GM23248 (cell line): Measurements from ENCODE around the gene RASL12. TPM values are rescaled to one million over a fixed set of nuclear protein-coding genes. Genes with fewer than 3 reads are reported as not detected.

Experiments
- DNase-seq: peaks from one replicate; pipeline ENCODE4 v3.0.0-alpha.2; 2015
- H2AFZ ChIP-seq: fragments of 200-600 bp; sonication (generic); 2 replicates; pipeline ENCODE4 v1.6.1; 2016; ENCODE audit warnings: antibody characterized with exemption
- H3F3A ChIP-seq: fragments of 200-600 bp; sonication (generic); 2 replicates; pipeline ENCODE4 v1.6.1; 2016; ENCODE audit warnings: mild to moderate bottlenecking, antibody characterized with exemption, mixed run types; ENCODE audit not compliant: insufficient read depth
- H3K27ac ChIP-seq: fragments of 200-600 bp; sonication (generic); 2 replicates; pipeline ENCODE4 v1.5.1; 2016; ENCODE audit warnings: mild to moderate bottlenecking
- H3K27me3 ChIP-seq: fragments of 200-600 bp; sonication (generic); replicated peaks from 2 replicates; pipeline ENCODE4 v1.6.1; 2016; ENCODE audit warnings: mild to moderate bottlenecking; ENCODE audit not compliant: insufficient read depth
- H3K36me3 ChIP-seq: fragments of 200-600 bp; sonication (generic); 2 replicates; pipeline ENCODE4 v1.6.1; 2016; ENCODE audit warnings: low read depth, mild to moderate bottlenecking
- H3K4me1 ChIP-seq: fragments of 200-600 bp; sonication (generic); 2 replicates; pipeline ENCODE4 v1.6.1; 2016; ENCODE audit warnings: mild to moderate bottlenecking; ENCODE audit not compliant: insufficient read depth
- H3K4me2 ChIP-seq: fragments of 200-600 bp; sonication (generic); one replicate; pipeline ENCODE4 v1.6.1; 2016; ENCODE audit warnings: mild to moderate bottlenecking; ENCODE audit not compliant: unreplicated experiment
- H3K4me3 ChIP-seq: fragments of 200-600 bp; sonication (generic); 2 replicates; pipeline ENCODE4 v1.5.1; 2016; ENCODE audit warnings: mild to moderate bottlenecking
- H3K79me2 ChIP-seq: fragments of 200-600 bp; sonication (generic); 2 replicates; pipeline ENCODE4 v1.6.1; 2016; ENCODE audit warnings: mild to moderate bottlenecking; ENCODE audit not compliant: insufficient read depth
- H3K9ac ChIP-seq: fragments of 200-600 bp; sonication (generic); 2 replicates; pipeline ENCODE4 v1.6.1; 2016; ENCODE audit warnings: mild to moderate bottlenecking
- H3K9me2 ChIP-seq: fragments of 200-600 bp; sonication (generic); 2 replicates; pipeline ENCODE4 v1.6.1; 2016; ENCODE audit warnings: mixed run types, mild to moderate bottlenecking, moderate library complexity; ENCODE audit not compliant: insufficient read depth
- H3K9me3 ChIP-seq: fragments of 200-600 bp; sonication (generic); one replicate; pipeline ENCODE4 v1.6.1; 2017; ENCODE audit warnings: low read depth
- H4K20me1 ChIP-seq: fragments of 200-600 bp; sonication (generic); 2 replicates; pipeline ENCODE4 v1.6.0; 2016; ENCODE audit not compliant: insufficient read depth
- EZH2 ChIP-seq: fragments of 200-600 bp; sonication (generic); IDR thresholded peaks from 2 replicates; pipeline ENCODE4 v1.6.1; 2018; ENCODE audit warnings: antibody characterized with exemption, mild to moderate bottlenecking; ENCODE audit not compliant: insufficient read depth, poor library complexity, severe bottlenecking
- EZH2phosphoT487 ChIP-seq: fragments of 200-600 bp; sonication (generic); IDR thresholded peaks from 2 replicates; pipeline ENCODE4 v1.6.1; 2018; ENCODE audit warnings: antibody characterized with exemption, moderate library complexity, mild to moderate bottlenecking, low read depth; ENCODE audit not compliant: insufficient read depth
- WGBS, 2 experiments: methylation state at CpG; one replicate each; pipeline ENCODE4 v1.1.6; 2015 to 2017; ENCODE audit warnings: low lambda C conversion rate in 2 of 2, low coverage in 1 of 2; ENCODE audit errors: missing lambda C conversion rate in 2 of 2; 5-methylcytosine and 5-hydroxymethylcytosine counted together
- in situ Hi-C: fragments of 300-500 bp; cut with MboI; formaldehyde crosslinking; loops from 2 replicates; pipeline ENCODE4 v1.15.0; 2020
- polyA plus RNA-seq: library from polyadenylated mRNA; unstranded; fragments of >200 nt; fragmentation: Nextera tagmentation; extraction: Ambion mirVana; gene quantifications from 2 replicates; pipeline ENCODE4 v1.2.1, GENCODE V29; 2016
- total RNA-seq: library from RNA; depleted of rRNA; stranded (reverse); fragments of >200 nt; shearing (Covaris generic); gene quantifications from 2 replicates; pipeline ENCODE4 v1.2.3, GENCODE V29; 2014

Gene RASL12
- total and polyA plus RNA-seq, 2 experiments from 2014 or later: not detected

- Histone ChIP-seq H3K27ac (no peak overlapping the region), H4K20me1 (no peaks in the 10 kb centered on the region), H3K79me2 (no peaks in the 10 kb centered on the region), H2AFZ (no peak overlapping the region), H3K27me3 (peaks cover 12% of the 10 kb centered on the region; the same call in 1 of the 2 replicates), H3K4me1 (no peaks in the 10 kb centered on the region), H3K4me2 (no peak overlapping the region), H3K9ac (no peak overlapping the region), H3K9me3 (no peaks in the 10 kb centered on the region), H3K36me3 (no peaks in the 10 kb centered on the region), H3K4me3 (no peak overlapping the region), H3F3A (no peaks in the 10 kb centered on the region), H3K9me2 (no peaks in the 10 kb centered on the region)
- TF ChIP-seq EZH2phosphoT487 (no peak), EZH2 (no peak)
- DNase-seq: no peak
- 77 to 78% methylated on average over 7 of the region's 7 CpGs for WGBS, 2 experiments
- in situ Hi-C loops: no loop called here
Observed at GRCh38 chr15:65083262-65083701, 15.5 kb upstream of the RASL12 start.

- H2AFZ ChIP-seq: no peak overlapping the region
- no peak overlapping the region for H3K4me2 ChIP-seq
- no peaks in the 10 kb centered on the region for H3F3A ChIP-seq
Observed at GRCh38 chr15:65082303-65082953, 14.6 kb upstream of the RASL12 start.

GRCh38 chr15:65081758-65082157 lies 14.0 kb upstream of the RASL12 start:
- no peak for TF ChIP-seq EZH2phosphoT487
- no peak for TF ChIP-seq EZH2
- Histone ChIP-seq H3K27ac (no peak overlapping the region), H3K4me2 (no peak overlapping the region), H3K79me2 (no peaks in the 10 kb centered on the region), H3F3A (no peaks in the 10 kb centered on the region), H4K20me1 (no peaks in the 10 kb centered on the region), H3K9ac (no peak overlapping the region), H3K9me2 (no peaks in the 10 kb centered on the region), H3K27me3 (peaks cover 12% of the 10 kb centered on the region; the same call in 1 of the 2 replicates), H3K4me3 (no peak overlapping the region), H3K9me3 (no peaks in the 10 kb centered on the region), H3K36me3 (no peaks in the 10 kb centered on the region), H2AFZ (no peak overlapping the region), H3K4me1 (no peaks in the 10 kb centered on the region)
- DNase-seq: peak; percentile 36
- 79 to 83% methylated on average over 5 of the region's 5 CpGs for WGBS, 2 experiments
- in situ Hi-C loops: no loop called here

More at GRCh38 chr15:65082303-65082953, 14.6 kb upstream of the RASL12 start:
- in situ Hi-C loops: no loop called here
- Histone ChIP-seq H4K20me1 (no peaks in the 10 kb centered on the region), H3K9ac (no peak overlapping the region), H3K9me3 (no peaks in the 10 kb centered on the region), H3K27me3 (peaks cover 12% of the 10 kb centered on the region; the same call in 1 of the 2 replicates), H3K9me2 (no peaks in the 10 kb centered on the region), H3K36me3 (no peaks in the 10 kb centered on the region), H3K27ac (no peak overlapping the region), H3K4me3 (no peak overlapping the region), H3K79me2 (no peaks in the 10 kb centered on the region), H3K4me1 (no peaks in the 10 kb centered on the region)
- TF ChIP-seq EZH2 (no peak), EZH2phosphoT487 (no peak)
- no peak for DNase-seq
- 47 to 56% methylated on average over 7 of the region's 7 CpGs for whole genome bisulfite sequencing, 2 experiments

- Histone ChIP-seq H3K27me3 (peaks cover 12% of the 10 kb centered on the region; the same call in 1 of the 2 replicates), H3K4me1 (no peaks in the 10 kb centered on the region), H3K4me2 (no peak overlapping the region), H4K20me1 (no peaks in the 10 kb centered on the region), H3K4me3 (no peak overlapping the region), H3F3A (no peaks in the 10 kb centered on the region), H3K36me3 (no peaks in the 10 kb centered on the region), H3K9me2 (no peaks in the 10 kb centered on the region), H3K9me3 (no peaks in the 10 kb centered on the region), H2AFZ (no peak overlapping the region), H3K9ac (no peak overlapping the region), H3K79me2 (no peaks in the 10 kb centered on the region), H3K27ac (no peak overlapping the region)
- 71 to 78% methylated on average over 6 of the region's 6 CpGs for WGBS, 2 experiments
- DNase-seq: no peak
- in situ Hi-C loops: no loop called here
- TF ChIP-seq EZH2phosphoT487: no peak
- no peak for TF ChIP-seq EZH2
Observed at GRCh38 chr15:65081270-65081669, 13.5 kb upstream of the RASL12 start.
